Thymus (tissue), 11 donors: ENCODE data around the gene FADS3. TPM values are rescaled to one million over a fixed set of nuclear protein-coding genes. Genes with fewer than 3 reads are reported as not detected.
A peak's percentile ranks its signal among the peaks of the same experiment; 100 is the strongest.

Experiments
- DNase-seq, 9 donors: peaks; one replicate each; pipeline ENCODE4 v3.0.0-alpha.2; 2013; ENCODE audit warnings: low spot score in 9 of 9, low read depth in 6 of 9, missing footprints in 1 of 9
- H3K27ac ChIP-seq, 2 donors: one replicate each; pipeline ENCODE4 v1.5.1; 2013; ENCODE audit warnings: control low read depth in 1 of 2, low read depth in 1 of 2, low read length in 1 of 2, mild to moderate bottlenecking in 1 of 2, moderate library complexity in 1 of 2
- H3K27me3 ChIP-seq, 2 donors: one replicate each; pipeline ENCODE4 v1.5.1; 2013; ENCODE audit warnings: low read length in 1 of 2; ENCODE audit not compliant: control insufficient read depth in 2 of 2, insufficient read depth in 1 of 2
- H3K36me3 ChIP-seq, 2 donors: one replicate each; pipeline ENCODE4 v1.5.1; 2013; ENCODE audit warnings: low read length in 1 of 2, mild to moderate bottlenecking in 1 of 2, moderate library complexity in 1 of 2; ENCODE audit not compliant: control insufficient read depth in 2 of 2, insufficient read depth in 2 of 2
- H3K4me1 ChIP-seq, 2 donors: one replicate each; pipeline ENCODE4 v1.5.1; 2013; ENCODE audit warnings: low read length in 2 of 2; ENCODE audit not compliant: control insufficient read depth in 2 of 2, insufficient read depth in 2 of 2
- H3K4me3 ChIP-seq, 2 donors: one replicate each; pipeline ENCODE4 v1.5.1; 2013; ENCODE audit warnings: low read length in 2 of 2, control low read depth in 1 of 2, mild to moderate bottlenecking in 1 of 2
- H3K9me3 ChIP-seq, 2 donors: one replicate each; pipeline ENCODE4 v1.5.1; 2013; ENCODE audit warnings: low read length in 1 of 2, mild to moderate bottlenecking in 1 of 2; ENCODE audit not compliant: control insufficient read depth in 2 of 2, insufficient read depth in 1 of 2
- WGBS: extraction: QIAGEN DNeasy Blood & Tissue Kit; methylation state at CpG from one replicate; pipeline ENCODE4 v1.1.7; 2013; 5-methylcytosine and 5-hydroxymethylcytosine counted together
- polyA plus RNA-seq: library from polyadenylated mRNA; stranded (reverse); fragments of 200-250 nt; gene quantifications from one replicate; pipeline ENCODE4 v1.2.3, GENCODE V29; 2013
- total RNA-seq: library from RNA; stranded (reverse); fragments of 120-200 nt; gene quantifications from one replicate; pipeline ENCODE4 v1.2.4, GENCODE V29; 2013
- donor health status: healthy.

Gene FADS3
- total and polyA plus RNA-seq, 2 donors, result 4.7 to 19.3 TPM

DNA sequence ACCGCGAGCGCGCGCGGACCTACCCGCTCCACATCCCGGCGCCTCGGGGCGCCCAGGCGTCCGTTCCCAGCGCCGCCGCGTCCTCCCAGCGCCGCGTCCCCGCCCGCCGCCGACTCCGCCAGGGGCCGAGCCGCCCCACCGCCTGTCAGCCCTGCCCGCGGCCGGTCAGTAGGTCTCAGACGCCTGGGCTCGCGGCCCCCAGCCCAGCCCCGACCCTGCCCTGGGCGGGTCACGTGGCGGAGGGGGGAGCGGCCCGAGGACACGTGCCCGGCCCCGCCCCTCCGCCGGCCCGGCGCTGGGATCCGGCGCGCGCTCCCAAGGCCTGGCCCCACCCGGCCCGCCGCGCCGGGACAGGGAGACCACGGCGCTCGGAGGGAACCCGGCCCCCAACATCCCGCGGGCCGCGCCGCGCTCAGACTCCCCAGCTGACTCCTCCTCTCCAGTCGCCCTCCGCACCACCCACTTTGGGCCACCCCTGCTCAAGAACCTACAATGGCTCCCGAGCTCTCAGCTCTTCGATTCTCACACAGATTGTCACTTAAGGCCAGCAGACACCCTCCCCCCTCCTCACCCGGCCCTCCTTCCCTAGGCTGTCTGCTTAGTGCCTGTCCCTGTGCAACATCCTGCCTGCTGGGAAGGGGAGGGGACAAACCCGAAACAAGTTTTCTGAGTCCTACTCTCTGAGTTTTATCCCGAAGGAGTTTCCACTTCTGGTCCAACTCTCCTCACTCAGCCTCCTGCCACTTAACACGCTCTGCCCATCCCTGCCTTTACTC, 26.2 kb upstream of the FADS3 start, which contains the start of gene RAB3IL1:
Gene RAB3IL1, minus strand, starts transcription at position 233 of the 776 bp plus-strand sequence. Its CDS starts 199 bp downstream, at position 34.
- Histone ChIP-seq H3K27me3 (peaks cover 41 to 81% of the 10 kb centered on the region in 2 donors), H3K4me1 (peaks cover 0 to 3% of the 10 kb centered on the region in 2 donors), H3K27ac (peak within 1 kb of the TSS in 1 of 2 donors; percentile 71), H3K9me3 (no peaks in the 10 kb centered on the region), H3K4me3 (peak within 1 kb of the TSS; percentile 20 to 45), H3K36me3 (no peaks in the 10 kb centered on the region)
- 5% methylated on average over 74 of the region's 74 CpGs for WGBS
- DNase-seq, result no peak

GRCh38 chr11:61916737-61917333, 25.5 kb upstream of the FADS3 start:
- Histone ChIP-seq H3K27me3 (peaks cover 41 to 79% of the 10 kb centered on the region in 2 donors), H3K36me3 (no peaks in the 10 kb centered on the region), H3K27ac (no peak overlapping the region), H3K9me3 (no peaks in the 10 kb centered on the region), H3K4me1 (no peaks in the 10 kb centered on the region), H3K4me3 (peak overlapping the region; percentile 20 to 45)
- WGBS, result 8% methylated on average over 32 of the region's 32 CpGs
- no peak for DNase-seq

- WGBS, result 97% methylated on average over 7 of the region's 7 CpGs
- DNase-seq, result no peak
- H3K27ac ChIP-seq, result no peak overlapping the region
- peaks cover 39 to 63% of the 10 kb centered on the region in 2 donors for H3K27me3 ChIP-seq
- H3K36me3 ChIP-seq, result no peaks in the 10 kb centered on the region
- H3K4me1 ChIP-seq, result peaks cover 0 to 4% of the 10 kb centered on the region in 2 donors
- H3K9me3 ChIP-seq, result no peaks in the 10 kb centered on the region
- H3K4me3 ChIP-seq, result no peak overlapping the region
Observed at GRCh38 chr11:61914471-61915171, 23.3 kb upstream of the FADS3 start.

- H3K27me3 ChIP-seq, result peaks cover 34 to 56% of the 10 kb centered on the region in 2 donors
- 92% methylated on average over 8 of the region's 8 CpGs for WGBS
- H3K4me1 ChIP-seq, result peaks cover 0 to 10% of the 10 kb centered on the region in 2 donors
- no peak for DNase-seq
- H3K36me3 ChIP-seq, result no peaks in the 10 kb centered on the region
- H3K9me3 ChIP-seq, result no peaks in the 10 kb centered on the region
- H3K4me3 ChIP-seq, result no peak overlapping the region
- H3K27ac ChIP-seq, result no peak overlapping the region
Observed at GRCh38 chr11:61913699-61914395, 22.5 kb upstream of the FADS3 start.

DNA sequence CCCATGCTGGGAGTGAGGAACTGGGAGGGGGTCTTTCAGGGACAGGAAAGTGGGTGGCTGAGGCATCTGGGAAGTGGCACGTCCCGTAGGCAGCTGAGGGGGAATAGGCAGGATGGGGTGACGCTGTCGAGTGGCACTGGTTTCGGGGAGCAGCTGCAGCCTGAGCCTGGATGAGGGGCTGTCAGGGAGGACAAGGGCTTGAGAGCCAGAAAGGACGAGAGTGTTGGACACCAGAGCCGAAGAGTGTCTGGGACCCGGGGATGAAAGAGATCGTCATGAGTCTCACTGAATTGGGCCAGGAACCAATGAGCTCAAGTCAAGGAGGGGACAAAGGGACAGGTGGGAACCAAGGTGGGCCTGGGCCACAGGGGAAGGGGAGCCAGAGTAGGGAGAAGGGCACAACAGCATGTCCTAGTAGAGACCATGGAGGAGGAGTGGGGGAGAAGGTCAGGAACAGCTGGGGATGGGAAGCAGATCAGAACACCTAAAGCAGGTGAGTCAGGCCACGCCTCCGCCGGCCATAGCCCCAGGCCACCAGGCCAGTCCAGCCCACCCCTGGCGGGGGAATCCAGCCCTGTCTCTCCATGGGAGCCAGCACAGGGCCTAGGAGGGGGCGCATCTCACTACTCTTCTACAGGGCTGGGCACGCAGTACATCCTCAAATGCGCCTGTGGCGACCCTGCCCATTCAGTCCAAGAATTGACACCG, 21.8 kb upstream of the FADS3 start:
- WGBS, result 96% methylated on average over 18 of the region's 18 CpGs
- no peak for DNase-seq

GRCh38 chr11:61912530-61912898, 21.2 kb upstream of the FADS3 start:
- DNase-seq, result no peak
- Histone ChIP-seq H3K27ac (no peak overlapping the region), H3K4me1 (peaks cover 0 to 13% of the 10 kb centered on the region in 2 donors), H3K27me3 (peaks cover 23 to 42% of the 10 kb centered on the region in 2 donors), H3K36me3 (no peaks in the 10 kb centered on the region), H3K4me3 (no peak overlapping the region), H3K9me3 (no peaks in the 10 kb centered on the region)
- 52% methylated on average over 6 of the region's 6 CpGs for WGBS

More for the DNA sequence above, 21.8 kb upstream of the FADS3 start:
- Histone ChIP-seq H3K27me3 (peaks cover 29 to 49% of the 10 kb centered on the region in 2 donors), H3K4me1 (peaks cover 0 to 13% of the 10 kb centered on the region in 2 donors), H3K27ac (no peak overlapping the region), H3K36me3 (no peaks in the 10 kb centered on the region), H3K4me3 (no peak overlapping the region), H3K9me3 (no peaks in the 10 kb centered on the region)

DNA sequence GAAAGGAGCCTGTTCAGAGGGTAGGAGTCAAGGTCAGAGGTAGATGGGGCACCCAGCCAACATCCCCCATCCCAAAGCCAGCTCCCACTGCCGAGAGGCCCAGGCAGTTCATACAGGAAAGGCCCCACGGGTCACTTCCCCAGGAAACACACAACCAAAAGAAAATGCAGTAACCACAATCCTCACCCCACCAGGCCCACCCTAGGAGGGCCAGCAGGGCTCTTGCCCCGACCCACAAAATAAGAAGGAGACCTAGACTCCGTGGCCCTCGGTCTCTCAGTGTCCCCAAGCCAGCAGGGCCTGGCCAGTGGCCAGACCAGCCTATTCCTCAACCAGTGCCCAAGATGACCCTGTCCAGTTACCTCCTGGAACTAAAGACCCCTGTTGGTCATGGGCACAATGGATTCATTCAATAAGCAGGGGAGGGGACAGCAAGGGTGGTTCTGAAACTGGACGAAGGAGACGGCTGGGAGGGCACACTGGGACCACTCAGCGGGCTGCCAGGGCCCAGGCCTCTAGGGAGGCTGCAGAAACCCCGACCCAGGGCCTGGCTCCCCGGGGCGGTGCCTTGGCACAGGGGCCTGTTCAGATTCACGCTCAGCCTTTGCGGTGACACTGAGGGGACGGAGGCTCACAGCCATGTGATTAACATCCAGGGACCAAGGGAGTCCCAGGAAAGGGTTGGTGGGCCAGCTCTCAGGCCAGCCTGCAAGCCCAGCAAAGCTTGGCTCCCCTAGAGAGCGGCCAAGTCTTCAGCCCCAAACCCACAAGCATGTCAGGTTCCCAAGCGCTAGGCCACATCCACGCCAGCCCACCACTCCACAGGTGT, 20.6 kb upstream of the FADS3 start:
- no peaks in the 10 kb centered on the region for H3K9me3 ChIP-seq
- no peaks in the 10 kb centered on the region for H3K36me3 ChIP-seq
- H3K4me3 ChIP-seq, result no peak overlapping the region
- 81% methylated on average over 17 of the region's 17 CpGs for WGBS
- DNase-seq, result no peak
- peaks cover 0 to 13% of the 10 kb centered on the region in 2 donors for H3K4me1 ChIP-seq
- H3K27ac ChIP-seq, result no peak overlapping the region
- H3K27me3 ChIP-seq, result peaks cover 17 to 38% of the 10 kb centered on the region in 2 donors
